PFSK-1 (cell line): ENCODE results near the gene RHBDD3.

Experiments
- POLR2AphosphoS5 ChIP-seq: IDR thresholded peaks from 2 replicates; pipeline ENCODE4 v1.6.1; 2012; ENCODE audit warnings: low read depth, mild to moderate bottlenecking, control low read depth, low read length, moderate library complexity
- SIN3A ChIP-seq: IDR thresholded peaks from 2 replicates; pipeline ENCODE4 v1.6.1; 2012; ENCODE audit warnings: mild to moderate bottlenecking, low read length, moderate library complexity, borderline replicate concordance; ENCODE audit not compliant: insufficient read depth
- TAF1 ChIP-seq: IDR thresholded peaks from 2 replicates; pipeline ENCODE4 v1.6.1; 2012; ENCODE audit warnings: low read length, control low read depth, borderline replicate concordance; ENCODE audit not compliant: insufficient read depth

DNA sequence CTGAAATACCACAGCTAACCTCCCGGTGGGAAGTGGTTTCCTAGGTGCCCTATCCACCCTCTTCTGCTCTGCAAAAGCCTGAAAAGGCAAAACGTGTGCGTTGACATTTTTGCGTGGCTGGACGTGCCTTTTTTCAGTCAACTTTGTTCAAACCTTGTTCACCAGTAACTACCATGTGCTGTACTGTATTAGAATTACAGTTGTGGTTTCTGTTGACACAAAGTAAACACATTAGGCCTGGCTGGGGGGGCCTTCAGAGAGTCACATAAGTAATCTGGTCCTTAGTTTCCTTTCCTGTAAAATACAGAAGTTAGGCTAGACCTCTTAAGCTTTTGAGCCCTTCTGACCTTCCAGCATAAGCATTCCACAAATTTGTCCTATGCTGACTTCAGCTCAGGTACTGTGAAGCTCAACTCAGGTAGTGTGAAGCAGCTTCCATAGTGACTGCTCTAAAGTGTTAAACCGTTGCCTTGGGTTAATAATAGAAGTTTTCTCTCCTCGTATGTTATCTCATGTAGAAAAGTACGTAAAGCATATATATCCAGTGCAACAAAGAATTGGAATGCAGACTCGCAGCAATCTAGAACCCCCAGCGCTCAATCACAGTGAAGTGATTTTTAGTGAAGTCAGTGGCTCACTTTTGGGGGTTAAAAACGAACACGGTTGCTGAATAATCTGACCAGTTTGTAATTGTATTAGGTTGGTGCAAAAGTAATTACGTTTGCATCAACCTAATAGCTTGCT is 2.1 kb upstream of the RHBDD3 start:
- TF ChIP-seq POLR2AphosphoS5, result peak; percentile 44; the same call in 1 of the 2 replicates
- TF ChIP-seq TAF1, result no peak
- no peak for TF ChIP-seq SIN3A
